Panc1 (cell line): ENCODE measurements around the gene VEGFA.

Experiments
- POLR2AphosphoS5 ChIP-seq: IDR thresholded peaks from 2 replicates; pipeline ENCODE4 v1.6.1; 2012; ENCODE audit warnings: mild to moderate bottlenecking, low read depth, low read length, moderate library complexity
- SIN3A ChIP-seq: IDR thresholded peaks from 2 replicates; pipeline ENCODE4 v1.6.1; 2012; ENCODE audit warnings: low read depth, mild to moderate bottlenecking, low read length, moderate library complexity, borderline replicate concordance; ENCODE audit not compliant: insufficient read depth
- TCF7L2 ChIP-seq: IDR thresholded peaks from 2 replicates; pipeline ENCODE4 v1.6.1; 2011; ENCODE audit warnings: mild to moderate bottlenecking, low read depth, low read length, inconsistent platforms
- TF ChIP-seq, protein P1 (sequence below): fragments of 450-650 bp; IDR thresholded peaks from 2 replicates; pipeline ENCODE4 v1.5.1; 2017; ENCODE audit warnings: mild to moderate bottlenecking
- TF ChIP-seq, protein P2 (sequence below), 2 experiments: IDR thresholded peaks; 2 replicates each; pipeline ENCODE4 v1.6.1; 2011 to 2012; ENCODE audit warnings: low read depth in 2 of 2, control low read depth in 1 of 2, low read length in 1 of 2, mild to moderate bottlenecking in 1 of 2, moderate library complexity in 1 of 2; ENCODE audit not compliant: insufficient read depth in 1 of 2

DNA sequence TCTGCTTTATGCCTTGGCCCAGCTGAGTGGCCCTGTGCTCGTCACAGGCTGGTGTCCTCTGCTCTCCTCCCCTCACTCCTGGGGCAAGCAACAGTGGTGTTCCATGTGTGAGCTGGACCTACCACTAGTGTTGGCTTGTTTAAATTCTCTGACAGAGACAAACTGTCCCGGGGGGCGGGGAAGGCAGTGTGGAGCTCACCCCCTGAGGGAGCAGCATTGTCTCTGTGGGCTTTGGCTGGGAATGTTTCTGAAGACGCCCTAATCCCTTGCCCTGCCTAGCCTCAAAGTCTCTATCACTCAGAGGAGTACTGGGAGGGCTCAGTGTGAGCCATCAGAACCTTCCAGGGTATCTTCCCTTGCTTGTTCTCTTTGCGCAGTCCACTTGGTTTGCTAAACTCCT is 5.2 kb upstream of the VEGFA start:
- TF ChIP-seq POLR2AphosphoS5, result no peak
- TF ChIP-seq, protein P1, sequence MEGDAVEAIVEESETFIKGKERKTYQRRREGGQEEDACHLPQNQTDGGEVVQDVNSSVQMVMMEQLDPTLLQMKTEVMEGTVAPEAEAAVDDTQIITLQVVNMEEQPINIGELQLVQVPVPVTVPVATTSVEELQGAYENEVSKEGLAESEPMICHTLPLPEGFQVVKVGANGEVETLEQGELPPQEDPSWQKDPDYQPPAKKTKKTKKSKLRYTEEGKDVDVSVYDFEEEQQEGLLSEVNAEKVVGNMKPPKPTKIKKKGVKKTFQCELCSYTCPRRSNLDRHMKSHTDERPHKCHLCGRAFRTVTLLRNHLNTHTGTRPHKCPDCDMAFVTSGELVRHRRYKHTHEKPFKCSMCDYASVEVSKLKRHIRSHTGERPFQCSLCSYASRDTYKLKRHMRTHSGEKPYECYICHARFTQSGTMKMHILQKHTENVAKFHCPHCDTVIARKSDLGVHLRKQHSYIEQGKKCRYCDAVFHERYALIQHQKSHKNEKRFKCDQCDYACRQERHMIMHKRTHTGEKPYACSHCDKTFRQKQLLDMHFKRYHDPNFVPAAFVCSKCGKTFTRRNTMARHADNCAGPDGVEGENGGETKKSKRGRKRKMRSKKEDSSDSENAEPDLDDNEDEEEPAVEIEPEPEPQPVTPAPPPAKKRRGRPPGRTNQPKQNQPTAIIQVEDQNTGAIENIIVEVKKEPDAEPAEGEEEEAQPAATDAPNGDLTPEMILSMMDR, result no peak
- TF ChIP-seq SIN3A, result no peak
- TF ChIP-seq TCF7L2, result no peak
- TF ChIP-seq, protein P2, sequence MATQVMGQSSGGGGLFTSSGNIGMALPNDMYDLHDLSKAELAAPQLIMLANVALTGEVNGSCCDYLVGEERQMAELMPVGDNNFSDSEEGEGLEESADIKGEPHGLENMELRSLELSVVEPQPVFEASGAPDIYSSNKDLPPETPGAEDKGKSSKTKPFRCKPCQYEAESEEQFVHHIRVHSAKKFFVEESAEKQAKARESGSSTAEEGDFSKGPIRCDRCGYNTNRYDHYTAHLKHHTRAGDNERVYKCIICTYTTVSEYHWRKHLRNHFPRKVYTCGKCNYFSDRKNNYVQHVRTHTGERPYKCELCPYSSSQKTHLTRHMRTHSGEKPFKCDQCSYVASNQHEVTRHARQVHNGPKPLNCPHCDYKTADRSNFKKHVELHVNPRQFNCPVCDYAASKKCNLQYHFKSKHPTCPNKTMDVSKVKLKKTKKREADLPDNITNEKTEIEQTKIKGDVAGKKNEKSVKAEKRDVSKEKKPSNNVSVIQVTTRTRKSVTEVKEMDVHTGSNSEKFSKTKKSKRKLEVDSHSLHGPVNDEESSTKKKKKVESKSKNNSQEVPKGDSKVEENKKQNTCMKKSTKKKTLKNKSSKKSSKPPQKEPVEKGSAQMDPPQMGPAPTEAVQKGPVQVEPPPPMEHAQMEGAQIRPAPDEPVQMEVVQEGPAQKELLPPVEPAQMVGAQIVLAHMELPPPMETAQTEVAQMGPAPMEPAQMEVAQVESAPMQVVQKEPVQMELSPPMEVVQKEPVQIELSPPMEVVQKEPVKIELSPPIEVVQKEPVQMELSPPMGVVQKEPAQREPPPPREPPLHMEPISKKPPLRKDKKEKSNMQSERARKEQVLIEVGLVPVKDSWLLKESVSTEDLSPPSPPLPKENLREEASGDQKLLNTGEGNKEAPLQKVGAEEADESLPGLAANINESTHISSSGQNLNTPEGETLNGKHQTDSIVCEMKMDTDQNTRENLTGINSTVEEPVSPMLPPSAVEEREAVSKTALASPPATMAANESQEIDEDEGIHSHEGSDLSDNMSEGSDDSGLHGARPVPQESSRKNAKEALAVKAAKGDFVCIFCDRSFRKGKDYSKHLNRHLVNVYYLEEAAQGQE (IDR thresholded peaks at IDR 0.05; ENCODE audit: insufficient read depth in 1 of 2, low read depth in 2 of 2, low read length in 1 of 2), result no peak
